CD4-positive, alpha-beta T cell treated with Interleukin-15 for 4 hours (primary cell): ENCODE measurements around the gene EFR3B.
"Not testable (repeated sequence)": the region's sequence is repeated elsewhere in the genome, so short reads cannot be mapped to it uniquely, and the experiment has no call there.

Source experiments
- DNase-seq: peaks from one replicate; pipeline ENCODE4 v3.0.0-alpha.2; 2020; ENCODE audit warnings: low spot score

The EFR3B gene

GRCh38 chr2:25149646-25150045 lies 107.8 kb downstream of the EFR3B start:
- DNase-seq = no peak

DNA sequence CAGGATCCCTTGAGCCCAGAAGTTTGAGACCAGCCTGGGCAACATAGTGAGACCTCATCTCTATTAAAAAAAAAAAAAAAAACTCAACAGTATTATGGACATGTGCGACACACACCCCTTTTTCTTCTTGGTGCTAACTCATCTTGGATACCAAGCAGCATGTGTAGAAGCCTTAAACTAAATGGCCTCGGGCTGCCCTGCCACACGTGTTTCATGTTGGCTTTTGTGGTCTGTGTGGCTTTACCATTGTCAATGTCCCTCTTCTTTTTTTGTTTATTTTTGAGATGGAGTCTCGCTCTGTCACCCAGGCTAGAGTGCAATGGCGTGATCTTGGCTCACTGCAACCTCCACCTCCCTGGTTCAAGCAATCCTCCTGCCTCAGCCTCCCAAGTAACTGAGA lies 109.1 kb downstream of the EFR3B start:
- not testable (repeated sequence) for DNase-seq

DNA sequence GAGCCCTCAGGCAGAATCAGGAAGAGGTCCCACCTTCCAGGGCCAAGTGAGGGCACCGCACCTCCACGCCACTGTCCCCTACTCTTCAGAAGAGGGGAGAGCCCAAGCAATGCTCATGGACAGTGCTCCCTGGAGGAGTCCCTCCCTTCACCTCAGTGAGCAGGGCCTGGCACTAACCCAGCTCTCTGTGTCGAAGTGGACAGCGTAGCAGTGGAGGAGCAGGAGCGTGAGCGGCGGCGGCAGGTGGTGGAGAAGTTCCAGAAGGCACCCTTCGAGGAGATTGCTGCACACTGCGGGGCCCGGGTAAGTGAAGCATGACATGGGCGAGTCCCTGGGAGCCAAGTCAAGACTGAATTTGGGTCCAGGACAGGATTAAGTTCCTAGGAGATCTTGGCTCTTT lies 109.8 kb downstream of the EFR3B start:
- no peak for DNase-seq

- DNase-seq = no peak
These were observed 113.5 kb downstream of the EFR3B start for GRCh38 chr2:25155401-25155800.

DNA sequence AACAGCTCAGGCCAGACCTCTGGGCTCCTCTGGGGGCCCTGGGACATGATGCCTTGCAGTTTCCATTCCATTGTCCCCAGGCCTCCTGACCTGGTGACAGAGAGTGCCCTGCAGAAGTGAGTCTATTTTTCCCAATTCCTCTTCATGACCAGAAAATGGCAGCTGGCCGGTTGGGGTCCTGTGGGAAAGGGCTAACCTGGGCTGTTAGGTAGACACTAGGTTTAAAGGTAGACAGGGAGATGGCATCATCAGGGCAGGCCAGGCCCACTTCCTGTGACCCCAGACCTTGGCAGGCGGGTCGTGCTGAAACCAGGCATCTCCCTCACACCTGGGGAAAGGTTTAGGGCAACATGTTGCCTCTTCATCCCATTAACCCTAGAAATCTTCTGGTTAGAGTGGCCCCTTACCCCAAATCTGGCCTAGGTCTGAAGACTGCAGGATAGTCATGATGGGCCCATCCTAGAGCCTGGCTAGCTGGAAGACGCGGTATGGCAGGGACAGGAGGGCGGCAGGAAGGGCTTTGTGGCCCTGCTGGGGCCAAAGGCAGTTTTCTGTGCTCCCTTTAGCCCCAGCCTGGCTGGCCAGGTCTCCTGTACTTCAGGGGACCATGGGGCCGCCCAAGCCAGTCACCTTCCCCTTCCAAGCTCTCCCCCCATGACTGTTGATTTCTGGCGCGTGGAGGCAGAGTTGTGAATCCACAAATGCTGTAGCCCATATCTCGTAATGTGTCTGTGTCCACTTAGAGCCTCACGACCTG lies 116.4 kb downstream of the EFR3B start:
- no peak for DNase-seq

GRCh38 chr2:25159949-25160348 lies 118.1 kb downstream of the EFR3B start:
- no peak for DNase-seq

GRCh38 chr2:25160376-25160775 lies 118.5 kb downstream of the EFR3B start:
- no peak for DNase-seq

- peak; percentile 79 for DNase-seq
These were observed 119.3 kb downstream of the EFR3B start for GRCh38 chr2:25161055-25161781.

GRCh38 chr2:25162061-25162460 lies 120.2 kb downstream of the EFR3B start:
- not testable (repeated sequence) for DNase-seq

- no peak for DNase-seq
These were observed 122.7 kb downstream of the EFR3B start for GRCh38 chr2:25164561-25164960.

- peak; percentile 54 for DNase-seq
These were observed 124.4 kb downstream of the EFR3B start for GRCh38 chr2:25165992-25166875.

DNA sequence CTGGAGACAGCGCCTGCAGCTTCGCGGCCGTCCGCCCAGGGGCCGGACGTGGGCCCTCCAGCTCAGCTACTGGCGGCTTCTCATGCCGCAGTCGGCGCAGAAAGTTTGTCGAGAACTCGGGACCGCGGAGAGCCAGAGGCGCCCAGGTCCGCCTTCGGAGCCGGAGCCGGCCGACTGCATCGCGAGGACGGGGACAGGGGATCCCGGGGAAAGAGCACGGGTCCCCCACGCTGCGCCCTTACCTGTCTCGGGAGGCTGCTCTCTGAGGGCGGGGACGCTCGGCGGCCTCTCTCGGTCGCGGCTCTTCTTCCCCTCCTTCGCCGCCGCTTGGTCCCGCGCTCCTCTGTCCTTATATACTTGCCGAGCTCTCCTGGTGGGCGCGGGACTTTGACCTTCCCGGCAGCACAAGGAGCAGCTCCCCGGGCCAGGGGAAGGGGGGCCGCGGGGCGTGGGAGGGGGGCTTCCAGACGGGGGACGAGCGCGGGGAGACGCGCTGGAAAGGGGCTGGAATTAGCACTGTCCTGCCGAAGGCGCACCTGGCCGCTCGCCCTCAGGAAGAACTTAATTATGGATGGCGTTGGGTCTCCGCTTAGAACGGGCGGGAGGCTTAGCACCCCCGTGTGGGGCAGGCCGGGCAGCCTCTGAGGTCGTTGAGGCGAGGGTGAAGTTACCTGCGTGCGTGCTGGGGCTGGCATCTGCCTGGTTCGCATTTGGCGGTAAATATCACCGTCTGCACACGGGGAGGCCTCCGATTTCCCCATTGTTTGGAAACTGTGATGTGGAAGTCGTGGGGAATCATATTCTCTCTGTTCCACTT lies 126.6 kb downstream of the EFR3B start, which contains the start of gene POMC:
POMC (minus strand) TSS at position 325 of the 817 bp plus-strand sequence. CDS start 3,808 bp downstream, outside the sequence.
- DNase-seq = peak; percentile 14

GRCh38 chr2:25169073-25169470 lies 127.2 kb downstream of the EFR3B start:
- DNase-seq = no peak

GRCh38 chr2:25170888-25171287 lies 129.0 kb downstream of the EFR3B start:
- no peak for DNase-seq

DNA sequence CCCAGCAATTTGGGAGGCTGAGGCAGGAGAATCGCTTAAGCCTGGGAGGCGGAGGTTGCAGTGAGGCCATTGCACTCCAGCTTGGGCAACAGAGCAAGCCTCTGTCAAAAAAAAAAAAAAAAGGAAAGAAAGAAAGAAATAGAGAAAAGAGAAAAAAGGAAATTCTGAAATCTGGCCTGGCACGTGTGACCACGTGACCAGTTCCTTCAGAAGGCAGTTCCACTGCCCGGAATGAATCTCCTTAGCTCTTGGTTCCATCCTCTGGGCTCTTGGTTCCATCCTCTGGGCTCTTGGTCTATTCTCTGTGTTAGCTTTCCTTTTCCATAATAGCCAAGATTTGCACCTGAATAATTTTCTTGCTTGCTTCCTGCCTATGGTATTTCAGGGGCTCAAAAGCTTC lies 131.8 kb downstream of the EFR3B start:
- no peak for DNase-seq

- no peak for DNase-seq
These were observed 132.5 kb downstream of the EFR3B start for GRCh38 chr2:25174192-25174861.

- no peak for DNase-seq
These were observed 134.3 kb downstream of the EFR3B start for GRCh38 chr2:25176138-25176537.

GRCh38 chr2:25176541-25177181 lies 134.8 kb downstream of the EFR3B start:
- DNase-seq = no peak

GRCh38 chr2:25177211-25177611 lies 135.3 kb downstream of the EFR3B start:
- DNase-seq = no peak

DNA sequence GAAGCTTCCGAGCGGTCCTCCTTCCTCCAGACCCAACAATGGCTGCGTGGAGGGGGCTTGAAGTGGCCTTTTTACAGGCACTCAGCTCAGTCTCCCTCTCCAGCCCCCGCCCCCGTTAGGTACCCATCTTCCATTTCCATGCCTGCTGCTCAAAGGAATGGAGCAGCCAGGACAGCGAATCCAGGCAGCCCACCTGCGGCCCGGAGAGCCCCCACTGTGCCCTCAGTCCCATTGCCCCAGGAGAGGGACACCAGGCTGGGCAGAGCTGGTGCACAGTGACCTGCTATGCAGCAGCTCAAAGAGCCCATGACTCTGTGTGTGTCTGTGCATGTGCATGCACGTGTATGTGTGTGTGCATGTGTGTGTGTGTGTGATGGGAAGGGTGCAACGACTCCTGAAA lies 137.1 kb downstream of the EFR3B start:
- DNase-seq = no peak
